H9 (cell line): ENCODE measurements around the gene SFMBT2. TPM values are rescaled to one million over a fixed set of nuclear protein-coding genes. Genes with fewer than 3 reads are reported as not detected.

ENCODE experiments used
- DNase-seq: peaks from one replicate; pipeline ENCODE4 v3.0.0-alpha.2; 2017
- H2AFZ ChIP-seq: one replicate; pipeline ENCODE4 v1.6.1; 2013; ENCODE audit warnings: mild to moderate bottlenecking, low read length, control low read depth, moderate library complexity
- H2AK5ac ChIP-seq: 2 replicates; pipeline ENCODE4 v1.6.1; 2013; ENCODE audit warnings: low read length, control low read depth, mixed read lengths; ENCODE audit not compliant: insufficient read length
- H2BK120ac ChIP-seq: one replicate; pipeline ENCODE4 v1.6.1; 2013; ENCODE audit warnings: low read depth, mild to moderate bottlenecking, low read length, control low read depth, inconsistent platforms; ENCODE audit not compliant: poor library complexity, severe bottlenecking
- H2BK12ac ChIP-seq: 2 replicates; pipeline ENCODE4 v1.6.1; 2013; ENCODE audit warnings: low read length, control low read depth, mixed read lengths, low read depth; ENCODE audit not compliant: insufficient read length
- H2BK15ac ChIP-seq: 2 replicates; pipeline ENCODE4 v1.6.1; 2013; ENCODE audit warnings: low read depth, low read length, control low read depth
- H2BK20ac ChIP-seq: one replicate; pipeline ENCODE4 v1.6.1; 2013; ENCODE audit warnings: low read depth, mild to moderate bottlenecking, low read length, control low read depth, inconsistent platforms; ENCODE audit not compliant: poor library complexity, severe bottlenecking
- H2BK5ac ChIP-seq: 2 replicates; pipeline ENCODE4 v1.6.1; 2013; ENCODE audit warnings: low read length, control low read depth, mixed read lengths; ENCODE audit not compliant: insufficient read length
- H3K14ac ChIP-seq: 2 replicates; pipeline ENCODE4 v1.6.1; 2013; ENCODE audit warnings: low read length, control low read depth; ENCODE audit not compliant: insufficient read depth
- H3K18ac ChIP-seq: 2 replicates; pipeline ENCODE4 v1.6.1; 2013; ENCODE audit warnings: low read depth, mild to moderate bottlenecking, mixed read lengths, low read length, control low read depth; ENCODE audit not compliant: insufficient read length
- H3K23ac ChIP-seq: 2 replicates; pipeline ENCODE4 v1.6.1; 2013; ENCODE audit warnings: low read length, control low read depth, mixed read lengths, low read depth; ENCODE audit not compliant: insufficient read length
- H3K23me2 ChIP-seq: 2 replicates; pipeline ENCODE4 v1.6.1; 2013; ENCODE audit warnings: low read depth, mild to moderate bottlenecking, mixed read lengths, low read length, control low read depth; ENCODE audit not compliant: insufficient read length, poor library complexity, severe bottlenecking
- H3K27ac ChIP-seq: 2 replicates; pipeline ENCODE4 v1.5.1; 2013; ENCODE audit warnings: low read length, control low read depth, mixed read lengths, low read depth; ENCODE audit not compliant: insufficient read length
- H3K27me3 ChIP-seq: 2 replicates; pipeline ENCODE4 v1.6.1; 2013; ENCODE audit warnings: low read length, control low read depth, inconsistent platforms; ENCODE audit not compliant: insufficient read depth
- H3K4ac ChIP-seq: 2 replicates; pipeline ENCODE4 v1.6.1; 2013; ENCODE audit warnings: low read depth, mild to moderate bottlenecking, control low read depth, inconsistent platforms, low read length, moderate library complexity
- H3K4me1 ChIP-seq: 2 replicates; pipeline ENCODE4 v1.6.1; 2013; ENCODE audit warnings: low read length, control low read depth, inconsistent platforms; ENCODE audit not compliant: insufficient read depth
- H3K4me2 ChIP-seq: 2 replicates; pipeline ENCODE4 v1.6.1; 2013; ENCODE audit warnings: low read length, control low read depth, mixed read lengths; ENCODE audit not compliant: insufficient read length, insufficient read depth
- H3K56ac ChIP-seq: 2 replicates; pipeline ENCODE4 v1.6.1; 2013; ENCODE audit warnings: low read depth, mild to moderate bottlenecking, mixed read lengths, low read length, control low read depth; ENCODE audit not compliant: insufficient read length
- H3K79me1 ChIP-seq: 2 replicates; pipeline ENCODE4 v1.6.1; 2013; ENCODE audit warnings: low read depth, mild to moderate bottlenecking, moderate library complexity, low read length, control low read depth, inconsistent platforms; ENCODE audit not compliant: insufficient read depth, poor library complexity, severe bottlenecking
- H3K79me2 ChIP-seq: 2 replicates; pipeline ENCODE4 v1.6.1; 2013; ENCODE audit warnings: low read length, control low read depth, inconsistent platforms; ENCODE audit not compliant: insufficient read depth
- H3K9ac ChIP-seq: 2 replicates; pipeline ENCODE4 v1.6.1; 2013; ENCODE audit warnings: low read length, control low read depth, mixed read lengths; ENCODE audit not compliant: insufficient read length; ENCODE audit errors: extremely low read depth
- H3K9me3 ChIP-seq: one replicate; pipeline ENCODE4 v1.6.1; 2013; ENCODE audit warnings: low read depth, low read length, inconsistent platforms; ENCODE audit not compliant: control insufficient read depth
- H3T11ph ChIP-seq: one replicate; pipeline ENCODE4 v1.6.1; 2013; ENCODE audit warnings: mild to moderate bottlenecking, low read length, control low read depth, inconsistent platforms
- H4K20me1 ChIP-seq: one replicate; pipeline ENCODE4 v1.6.1; 2013; ENCODE audit not compliant: control insufficient read depth, insufficient read length, insufficient read depth
- H4K5ac ChIP-seq: 2 replicates; pipeline ENCODE4 v1.6.1; 2013; ENCODE audit warnings: low read depth, mild to moderate bottlenecking, mixed read lengths, low read length, control low read depth; ENCODE audit not compliant: insufficient read length
- H4K8ac ChIP-seq: replicated peaks from 2 replicates; pipeline ENCODE4 v1.6.1; 2013; ENCODE audit warnings: low read length, control low read depth, mixed read lengths, low read depth; ENCODE audit not compliant: insufficient read length
- H4K91ac ChIP-seq: 2 replicates; pipeline ENCODE4 v1.6.1; 2013; ENCODE audit warnings: low read depth, mild to moderate bottlenecking, moderate library complexity, mixed read lengths, low read length, control low read depth; ENCODE audit not compliant: insufficient read length
- H3K27ac Mint-ChIP-seq, 3 experiments: 2 replicates in 2 of 3; 3 replicates in 1 of 3; pipeline ENCODE4 v1.8.0; 2020 to 2021; ENCODE audit warnings: mixed read lengths in 3 of 3, mild to moderate bottlenecking in 1 of 3, moderate library complexity in 1 of 3
- H3K27me3 Mint-ChIP-seq: 2 replicates; pipeline ENCODE4 v1.8.0; 2021; ENCODE audit warnings: low read depth, mild to moderate bottlenecking, moderate library complexity, mixed read lengths
- H3K36me3 Mint-ChIP-seq, 3 experiments: 2 replicates in 2 of 3; 3 replicates in 1 of 3; pipeline ENCODE4 v1.8.0; 2020 to 2021; ENCODE audit warnings: low read depth in 3 of 3, mixed read lengths in 3 of 3; ENCODE audit not compliant: insufficient read depth in 1 of 3
- H3K4me1 Mint-ChIP-seq, 2 experiments: 2 replicates each; pipeline ENCODE4 v1.8.0; 2020; ENCODE audit warnings: mixed read lengths in 2 of 2
- H3K4me3 Mint-ChIP-seq, 2 experiments: 2 replicates in 1 of 2; 3 replicates in 1 of 2; pipeline ENCODE4 v1.8.0; 2020 to 2021; ENCODE audit warnings: mild to moderate bottlenecking in 2 of 2, mixed read lengths in 2 of 2, moderate library complexity in 1 of 2
- H3K9me3 Mint-ChIP-seq, 2 experiments: 2 replicates in 1 of 2; 3 replicates in 1 of 2; pipeline ENCODE4 v1.8.0; 2020; ENCODE audit warnings: mild to moderate bottlenecking in 2 of 2, mixed read lengths in 2 of 2, moderate library complexity in 1 of 2
- WGBS: extraction: QIAGEN DNeasy Blood & Tissue Kit; methylation state at CpG from one replicate; pipeline ENCODE4 v1.1.7; 2013; ENCODE audit warnings: missing lambda C conversion rate, low lambda C conversion rate, mixed read lengths; ENCODE audit not compliant: insufficient read length; ENCODE audit errors: extremely low coverage; 5-methylcytosine and 5-hydroxymethylcytosine counted together
- total RNA-seq: library from RNA; stranded (reverse); gene quantifications from 2 replicates; pipeline ENCODE4 v1.2.1, GENCODE V29; 2021
- TF ChIP-seq, protein P1 (sequence below): fragments of 200-600 bp; sonication (generic); conservative IDR thresholded peaks from 3 replicates; pipeline ENCODE4 v1.8.0; 2021; ENCODE audit warnings: antibody characterized with exemption, mild to moderate bottlenecking

The SFMBT2 gene
- total RNA-seq, 1 experiment from 2014 or later = 5.3 TPM

DNA sequence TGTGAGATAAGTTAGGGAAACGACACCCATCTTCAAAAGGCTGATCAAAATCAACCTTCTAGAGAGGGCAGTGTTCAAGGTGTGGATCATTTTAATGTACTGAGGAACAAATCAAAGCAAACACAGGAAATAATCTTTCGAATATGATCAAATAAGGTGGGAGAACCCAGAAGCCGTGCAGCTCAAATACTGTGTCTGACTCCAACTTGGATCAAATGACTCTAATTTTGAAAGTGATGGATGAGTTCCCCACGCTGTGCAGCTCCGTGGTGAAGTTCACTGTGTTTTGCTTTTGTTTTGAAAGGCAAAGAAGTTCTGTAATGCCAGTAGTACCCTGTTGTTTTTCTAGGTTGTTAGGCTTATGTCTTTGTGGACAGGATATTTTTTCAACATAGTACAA lies 250.9 kb downstream of the SFMBT2 start:
- Histone ChIP-seq H3K23ac (no peak overlapping the region), H3K18ac (no peak overlapping the region), H3T11ph (no peak overlapping the region), H3K4me1 (no peaks in the 10 kb centered on the region), H3K9me3 (no peaks in the 10 kb centered on the region), H2BK120ac (no peak overlapping the region), H2AFZ (no peak overlapping the region), H2AK5ac (no peak overlapping the region), H3K4me2 (no peak overlapping the region), H3K14ac (no peak overlapping the region), H4K91ac (no peak overlapping the region), H4K8ac (no peak overlapping the region), H3K9ac (no peak overlapping the region), H3K27me3 (no peaks in the 10 kb centered on the region), H3K23me2 (no peaks in the 10 kb centered on the region), H4K20me1 (no peaks in the 10 kb centered on the region), H3K79me2 (no peaks in the 10 kb centered on the region), H2BK20ac (no peak overlapping the region), H3K27ac (no peak overlapping the region), H3K4ac (no peak overlapping the region), H3K56ac (no peak overlapping the region), H3K79me1 (no peaks in the 10 kb centered on the region), H2BK5ac (no peak overlapping the region), H2BK12ac (no peak overlapping the region), H4K5ac (no peak overlapping the region), H2BK15ac (no peak overlapping the region)
- H3K9me3 Mint-ChIP-seq = no peaks in the 10 kb centered on the region
- no peak overlapping the region for H3K4me3 Mint-ChIP-seq
- no peak overlapping the region for H3K27ac Mint-ChIP-seq
- peaks cover 0 to 13% (median 3%) of the 10 kb centered on the region in 3 experiments; a peak in 3 of 7 replicates for H3K36me3 Mint-ChIP-seq
- no peak for DNase-seq
- H3K27me3 Mint-ChIP-seq = no peaks in the 10 kb centered on the region
- TF ChIP-seq, protein P1, sequence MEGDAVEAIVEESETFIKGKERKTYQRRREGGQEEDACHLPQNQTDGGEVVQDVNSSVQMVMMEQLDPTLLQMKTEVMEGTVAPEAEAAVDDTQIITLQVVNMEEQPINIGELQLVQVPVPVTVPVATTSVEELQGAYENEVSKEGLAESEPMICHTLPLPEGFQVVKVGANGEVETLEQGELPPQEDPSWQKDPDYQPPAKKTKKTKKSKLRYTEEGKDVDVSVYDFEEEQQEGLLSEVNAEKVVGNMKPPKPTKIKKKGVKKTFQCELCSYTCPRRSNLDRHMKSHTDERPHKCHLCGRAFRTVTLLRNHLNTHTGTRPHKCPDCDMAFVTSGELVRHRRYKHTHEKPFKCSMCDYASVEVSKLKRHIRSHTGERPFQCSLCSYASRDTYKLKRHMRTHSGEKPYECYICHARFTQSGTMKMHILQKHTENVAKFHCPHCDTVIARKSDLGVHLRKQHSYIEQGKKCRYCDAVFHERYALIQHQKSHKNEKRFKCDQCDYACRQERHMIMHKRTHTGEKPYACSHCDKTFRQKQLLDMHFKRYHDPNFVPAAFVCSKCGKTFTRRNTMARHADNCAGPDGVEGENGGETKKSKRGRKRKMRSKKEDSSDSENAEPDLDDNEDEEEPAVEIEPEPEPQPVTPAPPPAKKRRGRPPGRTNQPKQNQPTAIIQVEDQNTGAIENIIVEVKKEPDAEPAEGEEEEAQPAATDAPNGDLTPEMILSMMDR = no peak
- H3K4me1 Mint-ChIP-seq = no peaks in the 10 kb centered on the region
- WGBS = no CpG with 5 or more reads among the region's 5 CpGs
